ENCODE results near the gene TBC1D22A.

Gene TBC1D22A

DNA sequence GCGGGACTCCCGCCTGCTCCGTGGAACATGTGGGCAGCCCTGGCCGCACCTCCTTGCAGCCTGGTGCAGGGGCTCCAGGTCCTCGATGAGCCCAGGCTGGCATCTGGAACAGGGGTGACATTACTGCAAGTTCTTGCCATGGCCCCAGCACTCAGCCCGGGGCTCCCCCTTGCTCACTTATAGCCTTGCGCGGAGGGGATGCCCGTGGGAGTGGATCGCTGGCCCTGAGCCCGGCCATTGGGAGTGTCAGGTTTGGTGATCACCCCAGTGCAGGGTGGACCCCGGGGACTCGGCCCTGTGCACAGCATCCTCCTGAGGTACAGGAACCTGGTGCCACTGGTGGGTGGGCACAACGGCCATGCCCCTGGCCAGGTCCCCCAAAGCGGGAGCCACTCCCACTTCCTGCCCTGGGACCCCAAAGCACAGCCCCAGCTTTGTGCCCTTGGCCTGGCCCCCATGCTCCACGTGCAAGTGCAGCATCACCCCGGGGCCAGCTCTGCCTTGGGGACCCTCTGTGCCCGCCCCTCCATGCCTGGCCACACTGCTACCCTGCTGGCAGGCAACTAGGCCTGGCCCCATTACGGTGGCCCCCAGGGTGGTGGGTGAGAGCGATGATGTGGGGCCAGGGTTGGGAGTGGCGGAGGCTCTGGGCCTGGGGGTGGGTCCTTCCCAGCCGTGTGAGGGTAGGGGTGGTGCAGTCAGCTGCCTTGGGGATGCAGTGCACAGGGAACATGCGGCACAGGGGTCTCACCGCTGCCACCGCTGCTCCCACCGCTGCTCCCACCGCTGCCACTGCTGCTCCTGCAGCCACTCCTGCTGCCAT lies 439.8 kb downstream of the TBC1D22A start:
- H3K27me3 ChIP-seq (ENCODE audit: control insufficient read depth, insufficient read depth, low read length) = peaks cover 4% of the 10 kb centered on the region
- H3K4me1 ChIP-seq (ENCODE audit: control insufficient read depth, insufficient read depth, low read length) = no peaks in the 10 kb centered on the region
- H3K36me3 ChIP-seq (ENCODE audit: control insufficient read depth, insufficient read depth, low read length) = no peaks in the 10 kb centered on the region
- no peaks in the 10 kb centered on the region for H3K9me3 ChIP-seq (ENCODE audit: control insufficient read depth, low read length)
- no peak overlapping the region for H3K4me3 ChIP-seq (ENCODE audit: low read length)
- no peak overlapping the region for H3K9ac ChIP-seq (ENCODE audit: low read length)

DNA sequence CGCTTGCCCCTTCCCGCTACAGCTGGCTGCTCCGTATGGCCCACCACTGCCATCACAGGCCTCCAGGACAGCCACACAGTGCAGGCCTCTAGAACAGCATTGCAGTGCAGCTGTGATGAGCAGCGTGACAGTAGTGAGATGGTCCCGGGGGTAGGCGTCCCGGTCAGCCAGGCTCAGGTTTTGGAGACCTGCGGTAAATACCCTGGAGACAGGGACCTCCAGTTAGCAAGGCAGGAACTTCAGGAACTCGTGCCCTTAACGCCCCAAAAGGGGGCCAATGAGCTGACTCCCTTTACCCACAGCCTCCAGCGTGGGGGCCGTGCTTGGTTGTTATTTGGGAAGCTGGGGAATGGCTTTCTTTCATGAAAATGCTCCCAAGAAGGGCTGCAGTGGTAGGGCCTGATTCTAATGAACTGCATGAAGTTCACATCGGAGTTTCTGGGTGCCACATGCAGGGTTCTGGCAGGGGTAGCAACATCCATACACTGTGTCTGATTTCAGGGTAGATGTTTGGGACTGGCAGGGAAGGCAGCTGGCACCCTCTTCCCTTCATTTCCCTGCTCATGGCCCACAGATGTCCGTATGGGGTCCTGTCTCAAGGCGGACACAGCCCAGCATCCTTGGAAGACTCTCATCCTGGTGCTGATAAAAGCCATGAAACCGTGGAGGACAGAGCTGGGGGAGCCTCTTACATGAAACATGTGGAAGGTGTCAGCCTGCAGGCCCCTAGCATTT lies 440.5 kb downstream of the TBC1D22A start:
- Histone ChIP-seq H3K9ac (ENCODE audit: low read length) (no peak overlapping the region), H3K27me3 (ENCODE audit: control insufficient read depth, insufficient read depth, low read length) (peaks cover 4% of the 10 kb centered on the region), H3K9me3 (ENCODE audit: control insufficient read depth, low read length) (no peaks in the 10 kb centered on the region), H3K4me1 (ENCODE audit: control insufficient read depth, insufficient read depth, low read length) (no peaks in the 10 kb centered on the region), H3K36me3 (ENCODE audit: control insufficient read depth, insufficient read depth, low read length) (no peaks in the 10 kb centered on the region), H3K4me3 (ENCODE audit: low read length) (no peak overlapping the region)

DNA sequence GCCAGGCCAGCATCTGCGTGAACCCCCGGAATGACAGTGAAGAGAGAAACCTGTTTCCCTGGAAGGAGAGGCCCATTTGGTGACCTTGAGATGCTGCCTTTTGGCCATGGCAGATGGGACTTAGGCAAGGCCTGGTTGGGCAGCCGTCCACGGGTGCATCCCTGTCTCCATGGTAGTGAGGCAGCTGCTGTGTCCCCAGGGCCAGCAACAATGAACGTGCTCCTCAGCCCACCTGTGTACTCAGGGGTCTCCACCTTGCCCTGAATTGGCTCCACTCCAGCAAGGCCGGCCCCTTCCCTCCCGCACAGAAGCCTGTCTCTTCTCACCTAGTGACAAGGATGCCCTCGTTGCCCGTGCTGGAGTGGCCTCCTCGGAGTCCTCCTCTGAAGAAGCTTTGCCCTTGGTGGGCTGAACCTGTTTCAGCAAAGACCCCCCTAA lies 441.1 kb downstream of the TBC1D22A start:
- no peak overlapping the region for H3K4me3 ChIP-seq (ENCODE audit: low read length)
- H3K36me3 ChIP-seq (ENCODE audit: control insufficient read depth, insufficient read depth, low read length) = no peaks in the 10 kb centered on the region
- no peak overlapping the region for H3K9ac ChIP-seq (ENCODE audit: low read length)
- no peaks in the 10 kb centered on the region for H3K4me1 ChIP-seq (ENCODE audit: control insufficient read depth, insufficient read depth, low read length)
- peaks cover 4% of the 10 kb centered on the region for H3K27me3 ChIP-seq (ENCODE audit: control insufficient read depth, insufficient read depth, low read length)
- no peaks in the 10 kb centered on the region for H3K9me3 ChIP-seq (ENCODE audit: control insufficient read depth, low read length)

DNA sequence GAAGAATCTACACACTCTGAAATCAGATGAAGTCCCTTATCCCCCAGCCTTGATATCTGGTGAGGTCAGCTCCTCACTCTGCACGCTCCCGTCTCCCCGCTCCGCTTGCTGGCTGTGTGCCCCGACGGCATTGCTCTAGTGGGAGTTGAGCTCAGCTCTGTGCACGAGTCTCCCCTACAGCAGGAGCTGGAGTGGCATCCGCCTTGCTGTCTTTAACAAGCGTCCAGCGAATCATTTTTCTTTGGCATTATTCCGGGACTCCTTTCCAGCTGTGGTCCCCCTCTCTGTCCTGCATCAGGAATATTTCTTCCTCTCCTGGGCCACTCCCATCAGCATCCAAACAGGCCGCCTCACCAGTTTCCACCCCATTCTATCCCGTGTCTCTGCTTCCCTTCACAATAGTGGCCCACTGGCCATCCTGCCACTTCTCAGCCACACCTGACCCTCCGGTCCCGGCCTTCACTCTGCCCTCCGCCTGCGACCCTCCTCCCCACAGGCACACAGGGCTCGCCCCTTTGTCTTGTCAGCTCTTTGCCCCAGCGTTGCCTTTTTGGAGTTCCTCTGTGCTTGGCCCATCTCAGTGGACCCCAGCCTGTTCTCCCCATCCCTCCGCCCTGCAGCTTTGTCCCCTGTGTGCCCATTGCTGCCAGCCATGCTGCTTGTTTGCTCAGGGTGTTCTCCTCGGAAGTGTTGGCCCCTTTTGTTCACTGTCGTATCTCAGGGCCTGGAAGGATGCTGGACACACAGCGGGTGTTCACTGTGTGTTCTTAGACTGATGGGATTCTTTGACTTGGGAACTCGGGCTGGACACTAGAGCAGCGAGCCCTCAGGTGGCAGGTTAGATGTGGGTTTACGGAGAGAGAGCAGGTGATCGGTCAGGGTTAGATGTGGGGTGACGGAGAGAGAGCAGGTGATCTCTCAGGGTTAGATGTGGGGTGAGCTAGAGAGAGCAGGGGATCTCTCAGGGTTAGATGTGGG lies 441.8 kb downstream of the TBC1D22A start:
- no peak overlapping the region for H3K4me3 ChIP-seq (ENCODE audit: low read length)
- no peak overlapping the region for H3K9ac ChIP-seq (ENCODE audit: low read length)
- no peaks in the 10 kb centered on the region for H3K9me3 ChIP-seq (ENCODE audit: control insufficient read depth, low read length)
- no peaks in the 10 kb centered on the region for H3K4me1 ChIP-seq (ENCODE audit: control insufficient read depth, insufficient read depth, low read length)
- no peaks in the 10 kb centered on the region for H3K36me3 ChIP-seq (ENCODE audit: control insufficient read depth, insufficient read depth, low read length)
- H3K27me3 ChIP-seq (ENCODE audit: control insufficient read depth, insufficient read depth, low read length) = peaks cover 4% of the 10 kb centered on the region

DNA sequence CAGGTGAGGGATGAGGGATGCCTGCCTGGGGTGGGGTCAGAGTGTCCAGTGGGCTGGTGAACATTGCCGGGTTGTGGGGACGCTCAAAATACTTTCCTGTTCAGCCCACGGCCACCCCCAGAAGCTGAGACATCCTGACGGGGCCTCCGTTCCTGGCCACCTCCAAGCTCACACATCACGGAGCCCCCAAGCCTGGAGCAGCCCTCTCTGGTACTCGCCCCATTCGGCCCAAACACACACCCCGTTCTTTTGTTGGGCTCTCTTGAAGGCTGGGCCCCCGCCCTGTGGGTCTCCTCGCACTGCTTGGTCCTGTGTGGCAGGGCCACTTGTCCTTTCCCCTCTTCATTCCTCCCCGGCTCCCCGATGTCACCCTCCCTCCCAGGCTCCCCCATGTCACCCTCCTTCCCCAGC lies 442.6 kb downstream of the TBC1D22A start:
- H3K27me3 ChIP-seq (ENCODE audit: control insufficient read depth, insufficient read depth, low read length) = peaks cover 4% of the 10 kb centered on the region
- H3K36me3 ChIP-seq (ENCODE audit: control insufficient read depth, insufficient read depth, low read length) = no peaks in the 10 kb centered on the region
- H3K9ac ChIP-seq (ENCODE audit: low read length) = no peak overlapping the region
- no peaks in the 10 kb centered on the region for H3K9me3 ChIP-seq (ENCODE audit: control insufficient read depth, low read length)
- no peaks in the 10 kb centered on the region for H3K4me1 ChIP-seq (ENCODE audit: control insufficient read depth, insufficient read depth, low read length)
- H3K4me3 ChIP-seq (ENCODE audit: low read length) = no peak overlapping the region

DNA sequence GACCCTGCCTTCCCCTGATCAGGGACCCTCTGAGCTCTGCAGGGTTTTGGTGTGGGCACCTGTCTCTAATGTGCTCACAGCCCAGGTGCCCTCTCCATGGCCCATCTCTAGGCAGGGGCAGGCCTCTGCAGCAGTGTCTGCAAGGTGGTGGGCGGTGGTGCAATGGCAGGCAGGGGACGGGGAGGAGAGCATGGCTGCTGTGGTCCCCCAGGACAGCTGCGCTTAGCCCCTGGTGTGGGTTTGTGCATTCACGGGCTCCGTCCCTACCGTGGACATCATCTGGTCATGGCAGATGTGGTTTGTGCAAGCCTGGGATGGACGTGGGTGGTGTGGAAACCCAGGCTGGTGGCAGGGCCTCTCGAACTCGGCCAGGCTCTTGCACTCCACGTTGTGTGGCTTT lies 443.1 kb downstream of the TBC1D22A start:
- H3K9ac ChIP-seq (ENCODE audit: low read length) = no peak overlapping the region
- peaks cover 4% of the 10 kb centered on the region for H3K27me3 ChIP-seq (ENCODE audit: control insufficient read depth, insufficient read depth, low read length)
- H3K4me1 ChIP-seq (ENCODE audit: control insufficient read depth, insufficient read depth, low read length) = no peaks in the 10 kb centered on the region
- no peak overlapping the region for H3K4me3 ChIP-seq (ENCODE audit: low read length)
- no peaks in the 10 kb centered on the region for H3K9me3 ChIP-seq (ENCODE audit: control insufficient read depth, low read length)
- H3K36me3 ChIP-seq (ENCODE audit: control insufficient read depth, insufficient read depth, low read length) = no peaks in the 10 kb centered on the region

DNA sequence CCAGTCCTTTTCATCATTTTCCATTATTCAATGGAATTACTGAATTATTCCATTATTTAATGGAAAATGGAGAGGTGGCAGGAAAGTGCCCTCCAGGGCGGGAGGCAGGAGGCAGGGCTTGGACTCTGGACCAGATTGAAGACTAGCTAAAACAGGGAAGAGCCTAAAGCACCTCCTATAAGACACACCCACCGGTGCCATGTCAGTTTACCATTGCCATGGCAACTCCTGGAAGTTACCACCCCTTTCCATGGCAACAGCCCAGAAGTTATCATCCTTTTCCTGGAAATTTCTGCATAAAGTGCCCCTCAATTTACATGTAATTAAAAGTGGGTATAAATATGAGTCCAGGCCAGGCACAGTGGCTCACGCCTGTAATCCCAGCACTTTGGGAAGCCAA lies 443.7 kb downstream of the TBC1D22A start:
- Histone ChIP-seq H3K4me1 (ENCODE audit: control insufficient read depth, insufficient read depth, low read length) (no peaks in the 10 kb centered on the region), H3K4me3 (ENCODE audit: low read length) (no peak overlapping the region), H3K9ac (ENCODE audit: low read length) (no peak overlapping the region), H3K27me3 (ENCODE audit: control insufficient read depth, insufficient read depth, low read length) (peaks cover 4% of the 10 kb centered on the region), H3K36me3 (ENCODE audit: control insufficient read depth, insufficient read depth, low read length) (no peaks in the 10 kb centered on the region), H3K9me3 (ENCODE audit: control insufficient read depth, low read length) (no peaks in the 10 kb centered on the region)

DNA sequence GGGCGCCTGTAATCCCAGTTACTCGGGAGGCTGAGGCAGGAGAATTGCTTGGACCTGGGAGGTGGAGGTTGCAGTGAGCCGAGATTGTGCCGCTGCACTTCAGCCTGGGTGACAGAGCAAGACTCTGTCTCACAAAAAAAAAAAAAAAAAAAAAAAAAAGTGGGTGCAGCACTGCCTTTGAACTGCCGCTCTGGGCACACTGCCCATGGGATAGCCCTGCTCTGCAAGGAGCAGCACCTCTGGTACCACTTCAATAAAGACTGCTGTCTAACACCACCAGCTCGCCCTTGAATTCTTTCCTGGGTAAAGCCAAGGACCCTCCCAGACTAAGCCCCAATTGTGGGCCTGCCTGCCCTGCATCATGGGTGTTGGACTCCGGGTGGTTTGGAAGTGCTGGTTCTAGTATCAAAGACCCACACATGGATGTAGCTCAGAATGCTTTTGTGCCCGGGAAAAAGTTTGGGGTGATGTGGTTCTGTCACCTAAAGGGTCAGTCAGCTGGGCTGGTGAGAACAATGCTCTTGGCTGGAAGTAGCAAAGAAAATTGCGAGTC lies 444.3 kb downstream of the TBC1D22A start:
- Histone ChIP-seq H3K36me3 (ENCODE audit: control insufficient read depth, insufficient read depth, low read length) (no peaks in the 10 kb centered on the region), H3K9me3 (ENCODE audit: control insufficient read depth, low read length) (no peaks in the 10 kb centered on the region), H3K4me1 (ENCODE audit: control insufficient read depth, insufficient read depth, low read length) (no peaks in the 10 kb centered on the region), H3K27me3 (ENCODE audit: control insufficient read depth, insufficient read depth, low read length) (peaks cover 4% of the 10 kb centered on the region), H3K4me3 (ENCODE audit: low read length) (no peak overlapping the region), H3K9ac (ENCODE audit: low read length) (no peak overlapping the region)

DNA sequence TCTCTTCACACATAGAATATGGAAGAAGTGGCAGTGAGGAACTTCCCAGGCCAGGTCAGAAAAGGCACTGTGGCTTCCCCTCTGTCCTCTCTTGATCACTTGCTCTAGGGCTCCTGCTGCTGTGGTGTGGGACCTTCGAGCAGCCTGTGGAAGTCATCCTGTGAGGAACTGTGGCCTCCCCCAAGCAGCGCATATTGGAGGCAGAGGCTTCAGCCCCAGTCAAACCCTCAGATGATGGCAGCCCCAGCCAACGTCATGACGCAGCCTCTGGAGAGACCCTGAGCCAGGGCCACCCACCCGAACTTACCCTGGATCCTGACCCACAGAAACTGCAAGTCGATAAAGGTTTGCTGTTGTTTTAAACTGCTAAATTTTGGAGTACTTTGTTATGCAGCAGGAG lies 444.9 kb downstream of the TBC1D22A start:
- Histone ChIP-seq H3K27me3 (ENCODE audit: control insufficient read depth, insufficient read depth, low read length) (peaks cover 4% of the 10 kb centered on the region), H3K36me3 (ENCODE audit: control insufficient read depth, insufficient read depth, low read length) (no peaks in the 10 kb centered on the region), H3K9me3 (ENCODE audit: control insufficient read depth, low read length) (no peaks in the 10 kb centered on the region), H3K4me1 (ENCODE audit: control insufficient read depth, insufficient read depth, low read length) (no peaks in the 10 kb centered on the region), H3K9ac (ENCODE audit: low read length) (no peak overlapping the region), H3K4me3 (ENCODE audit: low read length) (no peak overlapping the region)

DNA sequence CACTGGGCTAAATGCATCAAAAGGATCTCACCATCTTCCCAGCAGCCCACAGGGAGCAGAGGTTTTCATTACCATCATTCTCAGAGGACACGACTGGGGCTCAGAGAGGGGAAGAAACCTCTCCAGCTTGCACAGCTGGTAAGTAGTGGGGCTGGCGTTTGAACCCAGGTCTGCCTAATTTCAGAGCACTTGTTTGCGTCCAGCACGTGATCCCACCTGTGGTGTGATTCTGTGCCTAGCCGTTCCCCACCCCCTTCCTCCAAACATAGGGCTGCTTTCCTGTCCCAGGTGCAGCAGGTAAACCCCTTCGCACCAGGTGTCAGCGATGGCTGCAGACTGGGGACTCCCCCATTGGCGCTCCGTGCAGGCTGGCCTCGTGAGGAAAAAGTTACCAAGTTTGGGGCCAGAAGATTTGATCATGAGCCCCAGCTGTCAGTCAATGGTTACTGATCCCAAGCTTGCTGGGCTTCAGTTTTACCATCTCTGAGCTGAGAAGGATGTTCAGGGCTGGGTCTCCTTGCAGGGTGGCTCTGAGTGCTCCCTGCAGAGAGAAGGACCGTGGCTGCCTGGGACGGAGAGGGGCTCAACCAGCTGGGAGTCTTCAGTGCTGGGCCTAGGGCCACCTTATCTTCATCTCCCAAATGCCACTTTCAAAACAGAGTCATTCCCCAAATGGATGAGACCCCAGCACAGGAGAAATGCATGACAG lies 445.6 kb downstream of the TBC1D22A start:
- H3K9ac ChIP-seq (ENCODE audit: low read length) = no peak overlapping the region
- no peaks in the 10 kb centered on the region for H3K36me3 ChIP-seq (ENCODE audit: control insufficient read depth, insufficient read depth, low read length)

DNA sequence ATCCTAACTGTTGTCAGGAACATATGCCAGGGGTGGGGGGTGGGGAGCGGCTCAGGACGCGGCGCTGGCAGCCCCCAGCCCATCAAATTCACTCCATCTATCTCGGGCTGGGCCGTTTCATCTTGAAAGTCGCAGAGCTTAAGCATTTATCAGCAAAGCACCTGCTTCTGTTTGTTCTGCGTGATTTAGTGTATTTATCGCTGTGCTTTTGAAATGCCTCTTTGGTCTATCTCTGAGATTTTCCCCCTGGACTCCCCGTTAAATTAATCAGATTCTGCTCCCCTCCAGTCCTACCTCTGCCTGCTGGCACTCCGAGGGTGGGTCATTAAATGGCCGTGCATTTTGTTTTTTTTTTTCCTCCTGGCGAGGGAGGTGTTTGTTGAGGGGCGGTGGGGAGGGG lies 446.2 kb downstream of the TBC1D22A start:
- Histone ChIP-seq H3K4me3 (ENCODE audit: low read length) (no peak overlapping the region), H3K36me3 (ENCODE audit: control insufficient read depth, insufficient read depth, low read length) (no peaks in the 10 kb centered on the region), H3K27me3 (ENCODE audit: control insufficient read depth, insufficient read depth, low read length) (peaks cover 4% of the 10 kb centered on the region), H3K9ac (ENCODE audit: low read length) (no peak overlapping the region), H3K4me1 (ENCODE audit: control insufficient read depth, insufficient read depth, low read length) (no peaks in the 10 kb centered on the region), H3K9me3 (ENCODE audit: control insufficient read depth, low read length) (no peaks in the 10 kb centered on the region)

More for the DNA sequence above, 445.6 kb downstream of the TBC1D22A start:
- no peak overlapping the region for H3K4me3 ChIP-seq (ENCODE audit: low read length)
- H3K27me3 ChIP-seq (ENCODE audit: control insufficient read depth, insufficient read depth, low read length) = peaks cover 4% of the 10 kb centered on the region
- H3K9me3 ChIP-seq (ENCODE audit: control insufficient read depth, low read length) = no peaks in the 10 kb centered on the region
- H3K4me1 ChIP-seq (ENCODE audit: control insufficient read depth, insufficient read depth, low read length) = no peaks in the 10 kb centered on the region
